Calu3 (cell line): ENCODE data around the gene APBA2. TPM values are rescaled to one million over a fixed set of nuclear protein-coding genes. Genes with fewer than 3 reads are reported as not detected.

Source experiments
- BruUV-seq: library from RNA; stranded (reverse); fragments of 400-500 nt; replicated peaks from 2 replicates; lab custom pipeline; 2021; lab: Mats Ljungman, UMichigan
- CTCF ChIA-PET: fragments of 300-600 bp; sonication (Branson Sonifier 250); formaldehyde crosslinking; loops from one replicate; lab custom pipeline; 2022; ENCODE audit warnings: antibody characterized with exemption; lab: Charles Lee
- DNase-seq: peaks from one replicate; pipeline ENCODE4 v3.0.0; 2022
- H3K27ac Mint-ChIP-seq: one replicate; pipeline ENCODE4 v1.8.0; 2022; ENCODE audit warnings: mixed read lengths; ENCODE audit not compliant: unreplicated experiment
- H3K27me3 Mint-ChIP-seq: one replicate; pipeline ENCODE4 v1.8.0; 2022; ENCODE audit warnings: mixed read lengths; ENCODE audit not compliant: unreplicated experiment
- H3K36me3 Mint-ChIP-seq: one replicate; pipeline ENCODE4 v1.8.0; 2022; ENCODE audit warnings: mild to moderate bottlenecking, moderate library complexity, mixed read lengths; ENCODE audit not compliant: insufficient read depth, unreplicated experiment
- H3K4me1 Mint-ChIP-seq: one replicate; pipeline ENCODE4 v1.8.0; 2022; ENCODE audit warnings: mild to moderate bottlenecking, low read depth, mixed read lengths; ENCODE audit not compliant: unreplicated experiment
- H3K4me3 Mint-ChIP-seq: one replicate; pipeline ENCODE4 v1.8.0; 2022; ENCODE audit warnings: mild to moderate bottlenecking, low read depth, moderate library complexity, mixed read lengths; ENCODE audit not compliant: unreplicated experiment
- H3K9me3 Mint-ChIP-seq: one replicate; pipeline ENCODE4 v1.8.0; 2022; ENCODE audit warnings: low read depth, mixed read lengths; ENCODE audit not compliant: unreplicated experiment
- CTCF ChIP-seq: fragments of 200-600 bp; IDR thresholded peaks from one replicate; pipeline ENCODE4 v1.8.0; 2022; ENCODE audit warnings: antibody characterized with exemption; ENCODE audit not compliant: unreplicated experiment
- intact Hi-C: fragments of 100-400 bp; cut with micrococcal nuclease; formaldehyde crosslinking; loops from one replicate; pipeline ENCODE4 v1.10.0; 2022; ENCODE audit not compliant: unreplicated experiment
- total RNA-seq: library from RNA; stranded (reverse); gene quantifications from 2 replicates; pipeline ENCODE4 v1.2.3, GENCODE V29; 2022

The APBA2 gene
- total RNA-seq, 1 experiment from 2014 or later = not detected

GRCh38 chr15:29139540-29140459, 254.0 kb downstream of the APBA2 start:
- TF ChIP-seq CTCF = no peak
- intact Hi-C loops = no loop called here
- no TSS peak for BruUV-seq
- H3K9me3 Mint-ChIP-seq = peaks cover 3% of the 10 kb centered on the region
- CTCF ChIA-PET = no interaction called here
- H3K36me3 Mint-ChIP-seq = no peaks in the 10 kb centered on the region
- DNase-seq = peak; percentile 19
- no peak overlapping the region for H3K27ac Mint-ChIP-seq
- H3K4me3 Mint-ChIP-seq = no peak overlapping the region
- no peaks in the 10 kb centered on the region for H3K27me3 Mint-ChIP-seq
- no peaks in the 10 kb centered on the region for H3K4me1 Mint-ChIP-seq

GRCh38 chr15:29140475-29141307, 254.9 kb downstream of the APBA2 start:
- H3K4me1 Mint-ChIP-seq = no peaks in the 10 kb centered on the region
- H3K27ac Mint-ChIP-seq = no peak overlapping the region
- no peaks in the 10 kb centered on the region for H3K27me3 Mint-ChIP-seq
- no TSS peak for BruUV-seq
- H3K9me3 Mint-ChIP-seq = peaks cover 3% of the 10 kb centered on the region
- intact Hi-C loops = no loop called here
- no peak for TF ChIP-seq CTCF
- H3K36me3 Mint-ChIP-seq = no peaks in the 10 kb centered on the region
- no peak for DNase-seq
- no peak overlapping the region for H3K4me3 Mint-ChIP-seq
- CTCF ChIA-PET = no interaction called here

- H3K36me3 Mint-ChIP-seq = no peaks in the 10 kb centered on the region
Measured at GRCh38 chr15:29141308-29142128, 255.7 kb downstream of the APBA2 start.

More at GRCh38 chr15:29141308-29142128, 255.7 kb downstream of the APBA2 start:
- BruUV-seq = no TSS peak
- no peak for TF ChIP-seq CTCF
- intact Hi-C loops = no loop called here
- H3K27ac Mint-ChIP-seq = no peak overlapping the region
- H3K27me3 Mint-ChIP-seq = no peaks in the 10 kb centered on the region
- CTCF ChIA-PET = no interaction called here
- H3K4me3 Mint-ChIP-seq = no peak overlapping the region
- H3K4me1 Mint-ChIP-seq = no peaks in the 10 kb centered on the region
- DNase-seq = no peak
- H3K9me3 Mint-ChIP-seq = peaks cover 3% of the 10 kb centered on the region
